KG1 (cell line): ENCODE results near the gene CDH23.

Experiments
- DNase-seq: peaks from one replicate; lab custom pipeline; 2025; lab: John Stamatoyannopoulos, UW

CDH23 gene

GRCh38 chr10:71778071-71778825, 381.5 kb downstream of the CDH23 start:
- no peak for DNase-seq

- DNase-seq: no peak
Measured at GRCh38 chr10:71779641-71780040, 382.9 kb downstream of the CDH23 start.

GRCh38 chr10:71780156-71780555, 383.4 kb downstream of the CDH23 start:
- no peak for DNase-seq

- no peak for DNase-seq
Measured at GRCh38 chr10:71780719-71781118, 384.0 kb downstream of the CDH23 start.

GRCh38 chr10:71782221-71782916, 385.6 kb downstream of the CDH23 start:
- no peak for DNase-seq

- peak; percentile 51 for DNase-seq
Measured at GRCh38 chr10:71782917-71783490, 386.3 kb downstream of the CDH23 start.

GRCh38 chr10:71783917-71784678, 387.4 kb downstream of the CDH23 start:
- no peak for DNase-seq

GRCh38 chr10:71784679-71785272, 388.1 kb downstream of the CDH23 start:
- no peak for DNase-seq

GRCh38 chr10:71788954-71789353, 392.2 kb downstream of the CDH23 start:
- DNase-seq: no peak

GRCh38 chr10:71789871-71790270, 393.2 kb downstream of the CDH23 start:
- DNase-seq: no peak

- DNase-seq: no peak
Measured at GRCh38 chr10:71790749-71791440, 394.2 kb downstream of the CDH23 start.

- no peak for DNase-seq
Measured at GRCh38 chr10:71795248-71795647, 398.5 kb downstream of the CDH23 start.

GRCh38 chr10:71796749-71797405, 400.2 kb downstream of the CDH23 start:
- DNase-seq: no peak

- peak; percentile 86 for DNase-seq
Measured at GRCh38 chr10:71797533-71798307, 401.0 kb downstream of the CDH23 start.

GRCh38 chr10:71798308-71798624, 401.5 kb downstream of the CDH23 start:
- no peak for DNase-seq

GRCh38 chr10:71799112-71799511, 402.4 kb downstream of the CDH23 start:
- DNase-seq: no peak

- DNase-seq: no peak
Measured at GRCh38 chr10:71799608-71800453, 403.1 kb downstream of the CDH23 start.

GRCh38 chr10:71801361-71801760, 404.6 kb downstream of the CDH23 start:
- DNase-seq: no peak

GRCh38 chr10:71802235-71802634, 405.5 kb downstream of the CDH23 start:
- DNase-seq: no peak
